Measurements from ENCODE around the gene ADARB2.
"Not testable (repeated sequence)": the region's sequence is repeated elsewhere in the genome, so short reads cannot be mapped to it uniquely, and the experiment has no call there.

Gene ADARB2

DNA sequence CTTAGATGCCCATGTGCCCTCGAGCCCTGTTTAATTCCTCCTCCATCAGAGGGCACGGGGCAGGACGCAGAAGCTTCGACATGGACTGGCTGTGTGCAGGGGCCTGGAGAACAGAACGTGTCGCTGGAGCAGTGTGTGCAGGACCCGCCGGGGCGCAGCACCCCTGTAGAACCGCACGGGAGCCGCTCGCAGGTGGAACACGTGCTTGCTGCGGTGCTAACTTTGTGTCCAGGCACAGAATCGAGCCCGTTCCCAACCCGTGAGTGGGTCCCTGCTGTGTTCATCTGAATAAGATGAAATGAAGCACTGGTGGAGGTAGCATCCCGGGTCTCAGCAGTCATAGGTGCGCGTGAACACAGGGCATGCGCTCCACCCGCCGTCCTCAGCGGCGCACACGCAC is 564.2 kb downstream of the ADARB2 start:
- DNase-seq: no peak

DNA sequence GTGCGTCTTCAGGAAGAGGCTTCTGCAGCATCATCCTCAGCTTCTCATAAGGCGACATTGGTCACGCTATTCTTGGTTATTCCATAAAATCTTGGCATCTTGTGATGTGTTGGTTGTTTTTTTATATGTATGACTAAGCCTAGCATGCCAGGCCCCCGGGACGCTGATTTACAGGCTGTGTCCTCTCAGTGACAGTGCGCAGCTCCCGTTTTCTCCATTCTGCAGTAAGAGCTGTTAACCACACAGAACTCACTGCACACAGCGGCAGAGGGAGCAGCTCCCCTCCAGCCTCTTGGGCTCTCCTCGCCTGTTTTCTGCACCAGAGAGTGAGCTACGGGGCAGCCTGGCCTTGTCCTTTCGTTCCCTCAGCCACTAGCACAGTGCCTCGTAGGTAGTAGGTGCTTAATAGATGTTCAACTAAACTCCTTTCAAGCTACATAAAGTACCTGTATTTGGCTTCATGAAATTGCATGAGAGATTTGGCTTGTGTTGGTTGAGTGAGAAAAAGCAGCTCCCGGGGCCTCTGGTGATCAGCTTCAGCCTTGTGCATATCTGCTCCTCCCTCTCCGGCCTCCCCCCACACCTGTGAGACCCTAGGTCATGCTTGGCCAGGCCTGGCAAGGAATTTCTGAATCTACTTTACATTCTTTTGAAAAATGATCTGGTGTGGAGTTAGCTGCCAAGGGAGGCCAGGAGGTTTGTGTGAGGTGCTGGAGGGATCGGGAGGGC is 564.9 kb downstream of the ADARB2 start:
- no peak for DNase-seq

DNA sequence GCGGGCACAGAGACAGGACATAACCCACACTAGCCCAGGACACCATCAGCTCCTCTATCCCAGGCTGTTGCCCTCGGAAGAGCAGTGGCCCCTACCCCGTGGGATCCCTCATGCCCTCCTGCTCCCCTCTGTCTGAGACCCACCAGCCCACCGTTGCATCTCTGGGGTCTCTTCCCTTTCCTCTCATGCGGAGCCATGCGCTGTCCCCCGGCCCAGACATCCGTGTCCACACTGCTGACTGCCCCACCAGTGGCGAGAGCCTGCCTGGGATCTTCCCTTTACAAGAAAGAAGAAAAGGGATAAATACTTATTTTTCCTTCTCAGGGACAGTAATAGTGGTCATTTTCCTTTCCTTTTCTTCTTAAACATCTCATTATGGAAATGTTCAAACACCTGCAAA is 565.7 kb downstream of the ADARB2 start:
- DNase-seq: no peak

DNA sequence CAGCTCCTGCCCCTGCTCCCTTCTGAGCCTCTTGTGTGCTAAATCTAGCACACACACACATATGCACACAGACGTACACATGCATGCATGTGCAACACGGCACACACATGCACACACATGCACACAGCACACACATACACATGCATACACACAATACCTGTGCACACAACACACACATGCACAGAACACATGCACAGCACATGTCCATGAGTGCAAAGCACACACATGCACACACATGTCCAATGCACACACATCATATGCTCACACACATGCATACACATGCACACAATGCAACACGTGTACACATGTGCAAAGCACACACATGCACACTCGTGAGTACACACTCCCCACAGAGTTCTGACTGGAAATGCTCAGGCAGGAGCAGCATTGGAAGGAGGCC is 566.1 kb downstream of the ADARB2 start:
- DNase-seq: no peak

DNA sequence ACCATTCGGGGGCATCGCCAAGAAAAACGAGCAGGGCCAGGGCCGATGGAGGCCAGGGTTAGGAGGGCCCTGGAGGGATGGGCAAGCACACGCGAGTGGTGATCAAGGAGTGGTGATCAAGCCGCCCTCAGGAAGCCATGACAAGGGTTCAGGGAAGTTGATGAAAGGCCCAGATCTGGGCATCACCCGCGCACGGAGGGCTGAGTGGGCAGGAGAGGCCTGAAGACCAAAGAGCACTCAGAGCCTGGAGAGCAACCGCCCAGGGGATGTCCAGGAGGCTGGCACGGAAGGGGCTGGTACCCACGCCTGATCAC is 566.5 kb downstream of the ADARB2 start:
- no peak for DNase-seq

DNA sequence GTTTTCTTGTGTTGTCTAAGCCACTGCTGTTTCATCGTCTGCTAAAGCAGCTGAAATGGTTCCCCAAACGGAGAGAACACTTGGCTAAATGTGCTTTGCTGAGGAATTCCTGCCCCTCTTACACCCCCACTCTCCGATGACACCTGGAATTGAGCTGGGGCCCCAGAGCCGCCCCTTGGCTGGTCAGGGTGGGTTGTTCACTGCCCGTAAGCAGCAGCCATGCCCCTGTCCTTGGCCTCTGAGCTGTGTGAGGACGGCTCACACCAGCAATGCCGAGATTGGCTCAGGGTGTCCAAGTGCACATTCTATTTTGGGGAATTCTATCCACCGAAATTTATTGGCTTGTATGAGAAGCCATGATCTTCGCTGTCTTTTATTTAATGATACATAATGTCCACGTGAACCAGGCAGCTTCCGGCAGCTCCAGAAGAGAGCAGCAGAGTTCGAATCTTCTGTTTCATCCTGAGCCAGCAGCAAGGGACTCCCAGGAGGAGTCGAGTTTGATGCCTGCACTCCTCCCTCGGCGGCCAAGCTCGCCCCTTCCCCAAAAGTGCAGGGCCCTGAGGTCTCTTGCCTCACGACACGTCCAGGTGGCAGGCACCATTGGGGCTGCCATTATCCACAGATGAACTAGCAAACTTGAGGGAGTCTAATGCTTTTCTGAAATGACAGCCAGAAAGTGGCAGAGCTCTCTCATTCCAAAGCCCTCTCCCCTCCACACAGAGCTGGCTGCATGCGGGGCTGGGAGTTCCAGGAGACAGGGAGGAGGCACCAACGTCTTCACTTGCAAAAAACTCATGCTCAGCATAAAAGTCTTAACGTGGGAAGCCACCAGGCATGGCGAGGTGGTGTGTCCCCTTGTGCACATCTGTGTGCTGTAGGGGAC is 567.1 kb downstream of the ADARB2 start:
- no peak for DNase-seq

DNA sequence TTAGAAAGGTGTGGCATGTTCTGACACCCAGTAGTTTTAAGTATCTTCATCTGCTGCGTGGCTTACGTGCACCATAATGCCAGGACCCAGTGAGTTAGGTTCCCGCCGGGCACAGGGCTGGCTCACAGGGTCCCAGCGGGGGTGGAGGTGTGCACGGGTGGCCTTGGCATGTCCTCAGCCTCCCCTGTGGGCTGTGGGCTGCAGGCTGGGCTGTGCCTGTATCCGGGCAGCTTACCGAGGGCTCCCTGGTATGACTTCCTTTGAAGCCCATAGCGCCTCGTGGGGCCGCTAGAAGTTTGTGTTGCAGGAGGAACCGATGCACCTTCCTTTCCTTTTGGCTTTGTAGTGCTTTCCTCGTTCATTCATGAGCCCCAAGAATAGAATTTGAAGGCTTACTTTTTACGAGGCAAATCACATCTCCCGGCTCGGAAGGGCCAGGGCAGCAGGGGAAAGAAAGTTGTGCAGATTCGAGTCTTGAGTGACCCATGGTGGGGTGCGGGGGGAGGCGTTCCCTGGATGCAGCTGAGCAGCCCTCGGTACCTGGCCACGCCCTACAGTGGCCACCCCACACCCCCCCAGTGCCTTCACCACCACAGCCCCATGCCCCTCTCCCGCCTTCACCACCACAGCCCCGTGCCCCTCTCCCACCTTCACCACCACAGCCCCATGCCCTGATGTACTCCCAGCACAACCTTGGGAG is 568.0 kb downstream of the ADARB2 start:
- DNase-seq: no peak

DNA sequence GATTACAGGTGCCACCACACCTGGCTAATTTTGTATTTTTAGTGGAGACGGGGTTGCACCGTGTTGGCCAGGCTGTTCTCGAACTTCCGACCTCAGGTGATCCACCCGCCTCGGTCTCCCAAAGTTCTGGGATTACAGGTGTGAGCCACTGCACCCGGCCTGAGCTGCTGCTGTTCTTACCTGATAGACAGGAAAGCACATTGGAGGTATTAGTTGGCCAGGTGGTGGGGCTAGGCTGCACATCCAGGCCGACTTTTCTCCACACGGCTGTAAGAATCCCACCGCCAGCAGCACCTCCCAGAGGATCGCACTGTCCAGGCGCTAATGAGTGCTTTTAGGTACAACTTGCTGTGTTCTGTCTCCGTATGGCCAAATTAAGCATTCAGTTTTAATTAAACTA is 568.6 kb downstream of the ADARB2 start:
- no peak for DNase-seq

DNA sequence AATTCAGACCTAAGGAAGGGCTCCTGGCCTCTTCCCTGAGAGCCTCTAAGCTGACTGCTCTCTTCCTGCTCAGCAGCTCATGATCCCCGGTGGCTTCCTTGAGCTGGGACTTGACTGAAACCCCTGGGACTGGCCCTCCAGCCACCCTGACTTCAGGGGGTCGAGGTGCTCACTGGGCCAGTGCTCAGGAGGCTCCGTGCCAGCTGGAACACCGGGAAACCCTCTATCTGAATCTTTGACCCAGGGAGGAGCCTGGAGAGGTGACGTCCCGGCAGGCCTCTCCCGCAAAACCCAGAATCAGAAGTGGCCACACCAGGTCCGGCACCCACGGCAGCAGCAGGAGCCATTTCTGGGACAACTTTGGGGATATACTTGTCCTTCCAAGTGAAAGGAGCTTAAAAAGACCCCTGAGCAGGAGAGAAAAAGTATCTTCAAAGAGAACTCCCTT is 570.5 kb downstream of the ADARB2 start:
- DNase-seq: no peak

DNA sequence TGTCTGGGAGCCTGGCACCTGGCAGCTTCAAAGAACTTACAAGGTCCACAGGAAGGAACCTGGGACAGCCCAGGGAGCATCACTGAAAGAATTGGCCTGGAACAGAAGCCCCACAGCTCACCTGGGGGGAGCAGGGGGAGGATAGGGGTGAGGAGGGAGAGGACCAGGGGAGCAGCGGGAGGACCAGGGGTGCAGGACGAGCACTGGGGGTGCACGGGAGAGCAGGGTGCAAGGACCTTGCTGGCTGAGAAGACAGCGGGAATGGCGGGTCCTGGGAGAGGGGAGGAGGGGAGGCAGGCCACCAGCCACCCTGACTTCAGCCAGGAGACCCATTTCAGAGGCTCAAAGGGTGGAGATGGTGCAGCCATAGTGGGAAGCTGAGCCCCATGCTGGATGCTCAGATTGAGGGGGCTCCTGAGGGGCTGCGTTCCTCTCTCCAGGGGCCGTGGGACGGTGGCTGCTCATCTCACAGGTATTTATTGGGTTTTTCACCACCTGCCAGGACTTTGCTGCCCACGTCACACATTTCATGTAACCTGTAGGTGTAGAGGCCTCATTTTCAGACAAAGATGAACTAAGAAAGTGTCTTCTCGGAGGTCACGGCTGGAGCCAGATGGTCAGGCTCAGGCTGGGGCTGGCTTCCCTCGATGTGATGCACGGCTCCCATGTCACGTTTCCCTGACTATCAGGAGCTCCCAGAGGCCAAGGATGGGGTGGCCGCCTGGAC is 571.1 kb downstream of the ADARB2 start:
- DNase-seq: no peak

DNA sequence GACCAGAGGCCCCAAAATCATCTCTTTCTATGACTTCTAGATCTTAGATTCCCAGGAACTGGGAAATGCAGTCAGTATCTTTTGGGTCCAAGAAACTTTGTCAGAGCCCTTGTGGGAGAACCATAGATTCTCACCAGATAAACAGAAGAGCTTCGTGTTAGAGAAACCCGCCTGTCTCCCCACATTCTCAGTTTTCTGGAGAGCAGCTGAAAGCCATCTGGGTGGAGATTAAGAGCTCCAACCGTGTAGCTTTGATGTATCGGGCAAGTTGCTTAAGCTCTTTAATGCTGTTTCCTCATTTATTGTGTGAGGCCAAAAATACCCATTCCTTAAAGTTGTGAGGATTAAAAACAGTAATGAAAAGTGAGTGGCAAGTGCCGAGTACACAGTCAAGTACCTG is 573.5 kb downstream of the ADARB2 start:
- DNase-seq: no peak

DNA sequence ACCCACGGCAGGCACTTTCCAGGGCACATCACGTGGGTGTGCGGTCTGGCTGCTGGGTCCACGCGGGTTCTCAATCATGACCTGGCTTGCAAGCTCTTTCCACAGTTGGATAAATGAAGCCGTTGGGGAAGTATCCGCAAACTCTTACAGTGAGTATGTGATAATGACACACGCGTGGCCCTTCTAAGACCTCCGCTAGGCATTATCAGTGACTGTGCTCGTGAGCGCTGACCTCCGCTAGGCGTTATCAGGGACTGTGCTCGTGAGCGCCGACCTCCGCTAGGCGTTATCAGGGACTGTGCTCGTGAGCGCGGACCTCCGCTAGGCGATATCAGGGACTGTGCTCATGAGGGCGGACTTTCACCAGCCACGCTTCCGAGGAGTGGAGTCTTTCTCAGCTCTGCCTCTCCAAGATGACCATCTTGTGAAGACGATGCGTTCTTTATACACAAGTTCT is 574.1 kb downstream of the ADARB2 start:
- DNase-seq: no peak

DNA sequence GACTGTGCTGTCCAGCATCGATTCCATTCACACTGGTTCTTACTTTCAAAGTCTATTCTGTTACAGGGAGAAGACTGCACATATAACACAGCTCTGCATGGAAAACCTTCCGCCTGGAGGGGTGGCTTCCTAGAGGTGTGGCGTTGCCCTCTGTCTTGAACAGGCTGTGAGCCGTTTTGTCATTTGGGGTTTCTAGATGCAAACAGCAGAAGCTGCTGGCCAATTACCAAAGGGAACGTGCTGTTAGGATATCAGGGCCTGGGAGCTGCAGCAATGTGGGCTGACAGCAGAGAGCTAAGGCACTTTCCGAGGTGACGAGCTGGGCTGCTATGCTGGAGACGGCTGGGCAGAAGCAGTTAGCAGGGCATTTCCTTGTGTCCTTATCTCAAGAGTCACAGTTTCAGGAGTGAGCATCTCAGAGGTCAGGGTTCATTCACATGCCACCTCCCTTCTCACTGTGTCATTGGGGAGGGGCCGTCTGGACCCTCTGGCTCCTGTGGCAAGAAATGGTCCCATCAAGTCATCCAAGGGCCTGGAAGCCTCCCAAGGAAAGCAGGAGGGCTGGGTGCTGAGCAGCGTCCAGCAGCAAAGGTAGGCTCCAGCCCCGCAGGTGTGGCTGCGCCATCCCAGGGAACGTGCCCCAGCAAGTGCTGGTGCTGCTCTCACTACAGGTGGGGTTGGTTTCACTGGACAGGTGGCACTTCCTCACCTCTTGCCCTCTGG is 574.7 kb downstream of the ADARB2 start:
- no peak for DNase-seq

DNA sequence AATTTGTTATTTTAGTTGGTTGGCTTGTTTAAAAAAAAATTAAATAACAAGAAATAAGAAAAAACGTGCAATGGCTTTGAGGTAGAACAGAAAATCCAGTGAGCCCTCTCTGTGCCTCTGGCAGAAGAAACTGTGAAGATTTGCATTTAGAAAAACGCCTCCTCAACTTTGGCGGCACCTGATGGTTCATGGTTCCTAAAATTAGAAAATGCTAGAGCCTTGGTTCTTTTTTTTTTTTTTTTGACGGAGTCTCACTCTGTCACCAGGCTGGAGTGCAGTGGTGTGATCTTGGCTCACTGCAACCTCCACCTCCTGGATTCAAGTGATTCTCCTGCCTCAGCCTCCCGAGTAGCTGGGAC is 576.0 kb downstream of the ADARB2 start:
- not testable (repeated sequence) for DNase-seq

DNA sequence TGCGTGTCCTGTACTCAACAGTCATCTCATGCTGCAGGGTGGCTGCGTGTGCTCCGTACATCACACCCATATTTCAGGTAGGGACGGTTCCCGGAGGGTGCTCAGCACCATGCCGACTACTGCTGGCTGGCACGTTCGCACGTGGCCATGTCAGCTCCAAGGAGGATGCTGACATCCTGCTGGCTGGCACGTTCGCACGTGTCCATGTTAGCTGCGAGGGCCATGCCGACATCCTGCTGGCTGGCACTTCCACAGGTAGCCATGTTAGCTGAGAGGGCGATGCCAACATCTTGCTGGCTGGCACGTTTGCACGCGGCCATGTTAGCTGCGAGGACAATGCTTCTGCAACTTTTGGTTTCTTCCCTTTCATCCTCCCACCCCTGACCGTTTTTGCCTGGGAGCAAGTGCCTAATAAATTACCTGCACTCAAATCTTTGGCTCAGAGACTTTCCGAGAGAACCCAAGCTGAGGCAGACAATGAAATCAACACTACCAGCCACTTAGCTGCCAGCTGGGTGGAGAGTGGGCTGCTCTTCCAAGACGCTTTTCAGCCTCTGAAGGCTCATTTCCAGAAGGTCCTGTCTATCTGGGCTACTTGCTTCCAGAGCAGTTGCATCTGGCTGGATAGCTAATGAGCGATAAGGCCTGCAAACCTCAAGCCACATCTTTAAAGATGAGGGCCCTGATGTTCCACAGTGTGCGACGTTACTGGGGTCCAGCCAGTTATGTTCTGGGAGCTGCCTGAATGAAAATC is 576.6 kb downstream of the ADARB2 start:
- DNase-seq: no peak

DNA sequence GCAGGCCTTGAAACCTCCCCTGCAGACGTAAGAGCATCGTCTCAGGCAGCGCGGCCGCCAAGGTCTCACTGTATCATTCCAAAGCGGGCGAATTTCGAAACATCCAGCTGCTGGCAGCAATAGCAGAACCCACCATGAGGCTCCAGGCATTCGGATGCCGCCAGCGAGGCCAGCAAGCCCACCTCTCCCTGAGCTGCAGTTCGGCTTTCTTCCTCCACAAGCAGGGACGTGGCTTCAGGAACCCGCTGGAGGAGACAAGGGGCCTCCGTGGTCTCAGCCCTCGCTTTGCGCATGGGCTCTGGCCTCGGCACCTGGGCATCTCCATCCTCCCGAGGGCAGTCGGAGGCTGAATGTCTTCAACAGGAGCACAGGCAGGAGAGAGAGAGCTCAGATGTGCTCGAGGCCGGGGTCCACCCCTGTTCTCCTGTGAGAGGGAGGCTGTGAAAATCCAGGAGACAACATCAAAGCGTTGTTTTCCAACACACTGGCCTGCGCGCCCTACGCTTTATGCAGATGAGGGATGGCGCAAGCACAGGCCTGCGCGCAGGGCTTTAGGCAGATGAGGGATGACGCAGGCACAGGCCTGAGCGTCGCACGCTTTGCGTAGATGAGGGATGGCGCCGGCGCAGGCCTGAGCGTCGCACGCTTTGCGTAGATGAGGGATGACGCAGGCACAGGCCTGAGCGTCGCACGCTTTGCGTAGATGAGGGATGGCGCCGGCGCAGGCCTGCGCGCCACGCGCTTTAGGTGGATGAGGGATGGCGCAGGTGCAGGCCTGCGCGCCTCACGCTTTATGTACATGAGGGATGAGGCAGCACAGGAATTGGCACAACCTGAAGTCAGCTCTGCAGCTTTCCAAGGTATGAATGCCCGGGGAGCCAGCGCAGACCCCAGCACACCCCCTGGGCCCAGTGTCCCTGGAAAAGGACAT is 577.9 kb downstream of the ADARB2 start:
- peak in 1 of 3 donors; percentile 79 for DNase-seq

DNA sequence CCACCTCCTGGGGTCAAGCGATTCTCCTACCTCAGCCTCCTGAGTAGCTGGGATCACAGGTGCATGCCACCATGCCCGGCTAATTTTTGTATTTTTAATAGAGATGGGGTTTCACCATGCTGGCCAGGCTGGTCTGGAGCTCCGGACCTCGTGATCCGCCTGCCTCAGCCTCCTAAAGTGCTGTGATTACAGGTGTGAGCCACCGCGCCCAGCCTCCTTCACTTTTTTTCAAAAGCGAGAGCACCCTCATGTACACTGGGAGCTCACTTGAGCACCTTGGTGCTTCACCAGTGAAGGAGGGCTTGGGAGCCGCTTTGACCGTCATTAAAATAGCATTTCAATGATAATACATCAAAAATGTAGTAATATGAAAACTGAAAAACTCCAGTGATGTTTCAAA is 578.8 kb downstream of the ADARB2 start:
- DNase-seq: not testable (repeated sequence)

DNA sequence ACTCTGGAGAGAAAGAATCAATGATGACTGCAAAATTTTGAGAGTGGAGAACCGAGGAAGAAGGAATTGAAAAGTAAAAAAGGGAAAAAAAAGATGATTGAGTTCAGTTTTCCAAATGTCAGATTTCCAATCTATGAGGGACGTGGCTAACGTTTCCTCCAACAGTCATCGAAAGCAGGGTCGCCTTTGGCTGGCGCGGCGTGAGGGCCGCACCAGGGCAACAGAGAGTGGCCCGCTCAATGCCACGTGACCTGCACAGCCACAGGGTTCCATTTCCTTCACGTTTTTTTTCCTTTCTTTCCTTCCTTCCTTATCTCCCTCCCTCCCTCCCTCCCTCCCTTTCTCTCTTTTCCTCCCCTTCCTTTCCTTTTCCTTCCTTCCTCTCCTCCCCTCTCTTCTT is 579.3 kb downstream of the ADARB2 start:
- no peak for DNase-seq

DNA sequence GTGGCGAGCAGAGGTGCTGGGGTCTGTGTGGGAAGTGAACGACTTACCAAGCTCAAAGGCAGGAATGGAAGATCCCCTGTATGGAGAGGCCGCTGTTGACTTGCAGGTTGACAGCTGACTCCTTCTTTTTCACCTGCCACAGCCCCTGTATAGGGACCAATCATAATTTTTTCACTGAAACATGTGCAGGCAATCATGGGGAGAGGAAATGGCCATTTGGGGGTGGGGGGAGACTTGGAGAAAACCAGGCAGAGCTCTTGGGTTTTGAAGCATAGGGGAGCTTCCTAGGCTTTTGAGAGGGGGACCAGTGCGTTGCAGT is 579.8 kb downstream of the ADARB2 start:
- no peak for DNase-seq

DNA sequence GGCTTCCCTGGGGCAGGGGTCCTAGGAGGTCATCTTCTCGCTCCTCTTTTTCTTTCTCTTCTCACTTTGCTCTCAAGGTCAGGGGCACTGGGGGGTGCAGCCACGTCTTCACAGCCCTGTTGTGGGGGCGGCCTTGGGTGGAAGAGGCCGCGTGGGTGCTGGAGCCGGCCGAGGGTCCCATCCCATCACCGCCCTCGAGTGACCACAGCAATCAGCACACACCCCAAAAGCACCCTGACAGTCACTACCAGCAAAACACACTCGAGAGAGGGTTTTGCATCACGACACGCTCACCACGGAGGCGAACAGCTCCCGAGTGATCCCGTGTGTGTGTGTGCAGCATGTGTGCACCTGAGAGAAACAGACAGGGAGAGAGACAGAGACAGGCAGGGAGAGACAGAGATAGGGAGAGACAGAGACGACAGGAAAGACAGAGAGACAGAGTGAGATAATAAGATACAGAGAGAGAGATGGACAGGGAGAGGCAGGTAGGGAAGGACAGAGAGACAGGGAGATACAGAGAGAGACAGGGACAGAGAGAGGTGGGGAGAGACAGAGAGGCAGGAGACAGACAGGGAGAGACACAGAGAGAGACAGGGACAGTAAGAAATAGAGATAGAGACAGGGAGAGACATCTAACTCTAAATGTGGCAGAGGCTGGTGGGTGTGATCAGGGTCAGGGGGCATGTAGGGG is 580.3 kb downstream of the ADARB2 start:
- no peak for DNase-seq

Data from suppressor macrophage treated with lipopolysaccharide for 1 hour (primary cell).